Aorta (tissue), 5 donors: Measurements from ENCODE around the gene RDH13. TPM values are rescaled to one million over a fixed set of nuclear protein-coding genes. Genes with fewer than 3 reads are reported as not detected.
"Not testable (repeated sequence)": the region's sequence is repeated elsewhere in the genome, so short reads cannot be mapped to it uniquely, and the experiment has no call there.

Experiments
- ATAC-seq: fragments of 200-7000 bp; cut with Tn5 transposase; one replicate; pipeline ENCODE4 v1.9.1; 2022; ENCODE audit warnings: moderate library complexity; ENCODE audit not compliant: low FRiP score
- DNase-seq, 2 donors: peaks; one replicate each; pipeline ENCODE4 v3.0.0-alpha.2; 2020
- H3K27ac ChIP-seq, 2 donors: one replicate each; pipeline ENCODE4 v1.5.1; 2013; ENCODE audit warnings: low read length in 2 of 2, mild to moderate bottlenecking in 2 of 2, moderate library complexity in 2 of 2, control low read depth in 1 of 2, inconsistent platforms in 1 of 2, low read depth in 1 of 2
- H3K27me3 ChIP-seq, 2 donors: one replicate each; pipeline ENCODE4 v1.6.1; 2013; ENCODE audit warnings: control low read depth in 1 of 2, low read length in 1 of 2, mild to moderate bottlenecking in 1 of 2, moderate library complexity in 1 of 2; ENCODE audit not compliant: insufficient read depth in 2 of 2, control insufficient read depth in 1 of 2
- H3K36me3 ChIP-seq, 2 donors: one replicate each; pipeline ENCODE4 v1.6.1; 2013; ENCODE audit warnings: control low read depth in 1 of 2, low read length in 1 of 2, mild to moderate bottlenecking in 1 of 2; ENCODE audit not compliant: insufficient read depth in 2 of 2, control insufficient read depth in 1 of 2
- H3K4me1 ChIP-seq, 2 donors: one replicate each; pipeline ENCODE4 v1.6.1; 2013; ENCODE audit warnings: low read length in 2 of 2, control low read depth in 1 of 2, mild to moderate bottlenecking in 1 of 2, moderate library complexity in 1 of 2; ENCODE audit not compliant: insufficient read depth in 2 of 2, control insufficient read depth in 1 of 2
- H3K4me3 ChIP-seq, 2 donors: one replicate each; pipeline ENCODE4 v1.5.1; 2013; ENCODE audit warnings: low read length in 2 of 2, control low read depth in 1 of 2, mild to moderate bottlenecking in 1 of 2
- H3K9me3 ChIP-seq: one replicate; pipeline ENCODE4 v1.6.1; 2013; ENCODE audit warnings: mild to moderate bottlenecking, low read length; ENCODE audit not compliant: control insufficient read depth
- WGBS, 2 donors: extraction: QIAGEN DNeasy Blood & Tissue Kit; methylation state at CpG; one replicate each; pipeline ENCODE4 v1.1.7; 2013; 5-methylcytosine and 5-hydroxymethylcytosine counted together
- intact Hi-C, 2 donors: fragments of 100-400 bp; cut with DNase I; formaldehyde crosslinking; loops; one replicate each; pipeline versions ENCODE4 v1.14.2 to v1.15.0; 2022
- polyA plus RNA-seq, 2 donors: library from polyadenylated mRNA; stranded (reverse); fragments of 200-250 nt; gene quantifications; one replicate each; pipeline ENCODE4 v1.2.3, GENCODE V29; 2013
- total RNA-seq, 2 donors: library from RNA; stranded (reverse); fragmentation: NEBNext Ultra II Directional; extraction: Animal tissue kit (Norgen Biotek cat#: 25700); gene quantifications; one replicate each; pipeline ENCODE4 v1.2.1, GENCODE V29; 2021
- donor health status: healthy with polysubstance abuse.
- donor health status: Bipolar disorder and iron deficiency.
- donor health status: DM: no; HTN: no; CAD: no.
- donor health status: DM: no; HTN: no; CAD: no.
- donor health status: DM: yes; HTN: yes; CAD: no.

The RDH13 gene
- total and polyA plus RNA-seq, 4 donors = 3.4 to 14.4 (median 10.7) TPM

DNA sequence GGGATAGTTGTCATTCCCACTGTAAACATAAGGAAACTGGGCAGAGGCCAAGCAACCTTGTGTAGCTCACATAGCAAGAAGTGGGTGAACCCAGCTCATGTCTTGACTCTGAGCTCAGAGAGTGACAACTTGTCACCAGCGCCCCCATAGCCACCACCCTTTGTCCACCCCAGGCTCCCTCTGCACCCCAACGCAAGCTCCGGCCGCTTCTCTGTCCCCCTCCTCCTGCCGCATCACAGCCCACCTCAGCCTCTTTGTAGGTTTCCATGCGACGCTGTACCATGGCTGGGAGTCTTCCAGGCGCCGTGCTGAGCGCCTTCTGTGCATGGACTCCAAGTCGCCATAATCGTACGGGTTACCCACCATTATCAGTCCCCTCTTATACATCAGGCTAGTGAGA lies 28.2 kb downstream of the RDH13 start:
- intact Hi-C loops = no loop called here
- Histone ChIP-seq H3K4me3 (no peak overlapping the region), H3K36me3 (no peaks in the 10 kb centered on the region), H3K4me1 (no peaks in the 10 kb centered on the region), H3K27me3 (no peaks in the 10 kb centered on the region), H3K27ac (no peak overlapping the region), H3K9me3 (no peaks in the 10 kb centered on the region)
- 91 to 93% methylated on average over 13 of the region's 13 CpGs for WGBS, 2 donors
- DNase-seq (no peak), ATAC-seq (no peak)

DNA sequence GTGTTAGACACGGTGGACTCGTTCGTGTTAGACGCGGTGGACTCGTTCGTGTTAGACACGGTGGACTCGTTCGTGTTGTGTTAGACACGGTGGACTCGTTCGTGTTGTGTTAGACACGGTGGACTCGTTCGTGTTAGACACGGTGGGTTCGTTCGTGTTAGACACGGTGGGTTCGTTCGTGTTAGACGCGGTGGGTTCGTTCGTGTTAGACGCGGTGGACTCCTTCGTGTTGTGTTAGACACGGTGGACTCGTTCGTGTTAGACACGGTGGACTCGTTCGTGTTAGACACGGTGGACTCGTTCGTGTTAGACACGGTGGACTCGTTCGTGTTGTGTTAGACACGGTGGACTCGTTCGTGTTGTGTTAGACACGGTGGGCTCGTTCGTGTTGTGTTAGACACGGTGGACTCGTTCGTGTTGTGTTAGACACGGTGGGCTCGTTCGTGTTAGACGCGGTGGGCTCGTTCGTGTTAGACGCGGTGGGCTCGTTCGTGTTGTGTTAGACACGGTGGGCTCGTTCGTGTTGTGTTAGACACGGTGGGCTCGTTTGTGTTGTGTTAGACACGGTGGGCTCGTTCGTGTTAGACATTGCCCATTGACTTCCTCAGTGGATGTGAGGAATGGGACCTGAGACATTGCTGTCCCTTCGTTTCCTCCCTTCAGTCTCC lies 29.8 kb downstream of the RDH13 start:
- ATAC-seq, DNase-seq, H3K4me3 ChIP-seq, H3K36me3 ChIP-seq, H3K27me3 ChIP-seq, H3K27ac ChIP-seq, H3K4me1 ChIP-seq, intact Hi-C loops, H3K9me3 ChIP-seq: not testable (repeated sequence)
- WGBS, 2 donors = 93% methylated on average over 62 to 70 of the region's 70 CpGs

DNA sequence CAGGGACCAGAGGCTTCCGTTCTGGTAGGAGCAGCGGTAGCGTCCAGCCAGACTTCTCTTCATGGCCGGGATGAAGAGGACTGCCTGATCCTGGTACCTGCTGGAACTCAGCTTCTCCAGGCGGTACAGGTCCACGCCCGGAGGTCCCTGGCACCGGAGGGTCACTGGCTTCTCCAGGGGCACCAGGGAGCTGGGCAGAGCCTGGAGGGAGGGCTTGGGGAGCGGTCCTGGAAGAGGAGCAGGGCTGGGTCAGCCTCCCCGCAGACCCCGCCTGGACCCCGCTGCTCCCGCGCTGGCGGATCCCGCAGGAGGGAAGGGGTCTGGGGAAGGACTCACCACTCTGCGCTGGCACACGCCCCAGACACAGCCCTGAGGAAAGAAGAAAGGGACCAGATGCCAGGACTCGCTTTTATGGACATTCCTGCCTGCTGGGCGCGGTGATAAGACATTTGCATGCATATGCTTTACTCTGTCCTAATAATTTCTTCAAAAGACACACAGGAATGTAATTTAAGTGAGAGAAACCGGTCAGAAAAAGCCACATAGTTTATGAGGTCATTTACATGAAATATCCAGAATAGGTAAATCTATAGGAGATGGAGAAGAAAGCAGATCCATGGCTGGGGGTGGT lies 30.7 kb downstream of the RDH13 start:
- Histone ChIP-seq H3K27me3 (no peaks in the 10 kb centered on the region), H3K27ac (no peak overlapping the region), H3K4me1 (no peaks in the 10 kb centered on the region), H3K4me3 (no peak overlapping the region), H3K9me3 (no peaks in the 10 kb centered on the region), H3K36me3 (no peaks in the 10 kb centered on the region)
- intact Hi-C loops = no loop called here
- 83 to 91% methylated on average over 22 of the region's 22 CpGs for WGBS, 2 donors
- DNase-seq (no peak), ATAC-seq (peak; percentile 50)

DNA sequence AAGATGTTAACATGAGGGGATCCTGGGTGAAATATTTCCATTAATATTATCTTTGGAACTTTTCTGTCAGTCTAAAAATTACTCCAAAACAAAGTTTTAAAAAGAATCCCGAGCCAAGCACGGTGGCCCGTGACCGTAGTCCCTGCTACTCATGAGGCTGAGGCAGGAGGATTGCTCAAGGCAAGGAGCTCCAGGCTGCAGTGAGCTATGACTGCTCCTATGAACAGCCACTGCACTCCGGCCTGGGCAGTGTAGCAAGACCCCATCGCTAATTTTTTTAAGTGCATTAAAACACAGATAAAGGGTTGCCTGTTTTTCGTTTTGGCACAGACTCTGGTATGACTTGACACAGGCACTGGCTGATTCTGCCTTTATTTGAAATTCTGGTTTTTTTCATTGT lies 31.8 kb downstream of the RDH13 start:
- no peaks in the 10 kb centered on the region for H3K36me3 ChIP-seq
- 29 to 33% methylated on average over 7 of the region's 7 CpGs for WGBS, 2 donors
- no peaks in the 10 kb centered on the region for H3K27me3 ChIP-seq
- no peak for DNase-seq
- intact Hi-C loops = no loop called here
- no peaks in the 10 kb centered on the region for H3K4me1 ChIP-seq
- no peak overlapping the region for H3K4me3 ChIP-seq
- H3K9me3 ChIP-seq = no peaks in the 10 kb centered on the region
- H3K27ac ChIP-seq = no peak overlapping the region
- no peak for ATAC-seq

DNA sequence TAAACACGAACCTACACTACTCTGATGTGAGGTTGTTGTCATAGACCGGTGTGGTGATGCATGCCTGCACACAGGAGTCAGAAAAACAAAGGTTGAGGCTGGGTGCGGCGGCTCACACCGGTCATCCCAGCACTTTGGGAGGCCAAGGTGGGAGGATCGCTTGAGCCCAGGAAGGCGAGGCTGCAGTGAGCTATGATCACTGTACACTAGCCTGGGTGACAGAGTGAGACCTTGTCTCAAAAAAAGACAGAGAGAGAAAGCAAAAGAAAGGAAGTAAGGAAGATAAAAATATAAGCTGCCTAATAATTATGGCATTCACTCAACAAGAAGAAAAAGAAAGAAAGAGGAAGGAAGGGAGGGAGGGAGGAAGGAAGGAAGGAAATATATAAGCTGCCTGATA lies 34.2 kb downstream of the RDH13 start:
- ATAC-seq = no peak
- WGBS, 2 donors = 87 to 89% methylated on average over 7 of the region's 7 CpGs

DNA sequence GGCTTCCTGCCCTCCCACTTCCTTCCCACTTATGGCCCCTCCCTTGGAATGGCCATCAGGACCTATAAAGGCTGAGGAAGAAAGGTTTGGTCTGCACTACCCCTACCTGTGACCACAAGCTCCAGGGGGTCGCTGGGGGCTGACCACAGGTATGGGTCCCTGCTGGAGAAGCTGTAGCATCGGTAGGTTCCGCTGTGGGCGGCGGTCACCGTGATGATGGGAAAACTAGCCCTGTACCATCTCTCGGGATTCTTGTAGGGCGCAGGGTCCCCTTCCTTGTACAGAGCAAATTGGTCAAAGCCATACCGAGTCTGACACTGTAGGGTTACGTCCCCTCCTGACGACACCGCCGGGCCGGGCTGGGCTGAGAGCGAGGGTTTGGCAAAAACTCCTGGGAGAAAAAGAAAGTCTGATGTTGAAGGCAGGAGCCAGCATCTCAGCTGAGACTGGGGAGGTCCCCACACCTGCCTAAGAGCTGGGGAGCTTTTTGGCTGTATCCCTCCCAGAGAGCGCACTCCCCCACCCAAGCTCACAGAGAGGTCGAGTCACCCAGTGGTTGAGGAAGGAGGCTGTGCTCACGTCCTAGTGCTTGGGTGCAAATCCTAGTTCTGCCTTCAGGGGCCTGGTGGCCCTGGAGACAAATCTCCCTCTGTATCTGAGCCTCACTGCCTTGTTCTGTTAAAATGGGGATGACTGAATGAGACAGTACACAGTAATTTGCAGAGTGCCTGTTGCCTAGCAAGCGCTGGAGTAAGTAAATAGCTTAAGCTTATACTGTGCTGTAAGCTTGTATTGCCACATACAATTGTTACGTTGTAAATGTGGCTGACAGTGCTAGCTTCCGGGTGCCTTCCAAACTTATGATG lies 35.2 kb downstream of the RDH13 start:
- no peaks in the 10 kb centered on the region for H3K27me3 ChIP-seq
- ATAC-seq = no peak

More for the DNA sequence above, 34.2 kb downstream of the RDH13 start:
- no peaks in the 10 kb centered on the region for H3K36me3 ChIP-seq
- no peaks in the 10 kb centered on the region for H3K9me3 ChIP-seq
- no peak for DNase-seq
- H3K27me3 ChIP-seq = no peaks in the 10 kb centered on the region
- no peak overlapping the region for H3K27ac ChIP-seq
- H3K4me1 ChIP-seq = no peaks in the 10 kb centered on the region
- H3K4me3 ChIP-seq = no peak overlapping the region
- intact Hi-C loops = no loop called here

DNA sequence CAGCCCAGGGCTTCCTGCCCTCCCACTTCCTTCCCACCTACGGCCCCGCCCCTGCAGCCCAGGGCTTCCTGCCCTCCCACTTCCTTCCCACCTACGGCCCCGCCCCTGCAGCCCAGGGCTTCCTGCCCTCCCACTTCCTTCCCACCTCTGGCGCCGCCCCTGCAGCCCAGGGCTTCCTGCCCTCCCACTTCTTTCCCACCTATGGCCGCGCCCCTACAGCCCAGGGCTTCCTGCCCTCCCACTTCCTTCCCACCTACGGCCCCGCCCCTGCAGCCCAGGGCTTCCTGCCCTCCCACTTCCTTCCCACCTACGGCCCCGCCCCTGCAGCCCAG lies 35.8 kb downstream of the RDH13 start:
- H3K9me3 ChIP-seq, intact Hi-C loops, H3K4me1 ChIP-seq, DNase-seq, H3K4me3 ChIP-seq, H3K36me3 ChIP-seq, H3K27me3 ChIP-seq, H3K27ac ChIP-seq, ATAC-seq: not testable (repeated sequence)
- 93 to 94% methylated on average over 3 to 10 of the region's 12 CpGs for WGBS, 2 donors

More for the DNA sequence above, 35.2 kb downstream of the RDH13 start:
- Histone ChIP-seq H3K36me3 (no peaks in the 10 kb centered on the region), H3K27ac (no peak overlapping the region), H3K9me3 (no peaks in the 10 kb centered on the region), H3K4me1 (no peaks in the 10 kb centered on the region), H3K4me3 (no peak overlapping the region)
- intact Hi-C loops = no loop called here
- no peak for DNase-seq
- 80 to 82% methylated on average over 21 of the region's 21 CpGs for WGBS, 2 donors

- DNase-seq (no peak), ATAC-seq (no peak)
- H3K27me3 ChIP-seq = no peaks in the 10 kb centered on the region
- no peaks in the 10 kb centered on the region for H3K4me1 ChIP-seq
- H3K36me3 ChIP-seq = no peaks in the 10 kb centered on the region
- intact Hi-C loops = no loop called here
- WGBS, 2 donors = 76 to 86% methylated on average over 11 of the region's 11 CpGs
- no peak overlapping the region for H3K27ac ChIP-seq
- no peaks in the 10 kb centered on the region for H3K9me3 ChIP-seq
- H3K4me3 ChIP-seq = no peak overlapping the region
These were observed 38.8 kb downstream of the RDH13 start for GRCh38 chr19:55024111-55024510.
